MM.1S (cell line): ENCODE data around the gene ZBTB38.

Experiments used
- EZH2 ChIP-seq: fragments of 300-600 bp; sonication (generic); optimal IDR thresholded peaks from 2 replicates; pipeline ENCODE3; 2017; ENCODE audit warnings: low read depth, mild to moderate bottlenecking, antibody characterized with exemption, low read length, mixed read lengths
- EZH2phosphoT487 ChIP-seq: fragments of 300-600 bp; sonication (generic); IDR thresholded peaks from 2 replicates; pipeline ENCODE4 v1.6.1; 2018; ENCODE audit warnings: antibody characterized with exemption, low read length
- TF ChIP-seq, protein P1 (sequence below): fragments of 300-600 bp; sonication (generic); IDR thresholded peaks from 2 replicates; pipeline ENCODE4 v1.5.1; 2016; ENCODE audit warnings: antibody characterized with exemption, low read length, mixed read lengths

DNA sequence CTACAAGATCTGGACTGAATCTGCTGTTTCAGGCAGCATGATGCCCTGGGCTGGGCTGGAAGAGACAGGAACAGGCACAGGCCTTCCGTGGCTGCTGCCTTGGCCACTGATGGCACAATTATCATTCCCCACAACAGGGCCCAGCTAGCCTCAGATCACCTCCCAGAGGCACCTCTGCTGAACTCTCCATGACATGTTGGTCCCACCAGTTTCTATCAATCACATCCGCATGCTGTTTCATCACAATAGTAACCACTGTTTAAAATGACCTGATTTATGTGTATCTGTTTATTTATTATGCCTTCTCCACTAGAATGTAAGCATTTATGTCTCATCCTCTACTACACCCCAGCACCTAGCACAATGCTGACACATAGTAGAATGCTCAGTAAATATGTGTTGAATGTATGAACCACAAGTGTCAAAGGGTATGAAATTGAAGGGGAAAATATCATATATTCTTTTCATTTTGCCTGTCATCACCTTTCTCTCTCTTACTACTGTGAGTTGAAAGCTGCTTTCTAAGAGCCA, 32.7 kb upstream of the ZBTB38 start:
- TF ChIP-seq, protein P1, sequence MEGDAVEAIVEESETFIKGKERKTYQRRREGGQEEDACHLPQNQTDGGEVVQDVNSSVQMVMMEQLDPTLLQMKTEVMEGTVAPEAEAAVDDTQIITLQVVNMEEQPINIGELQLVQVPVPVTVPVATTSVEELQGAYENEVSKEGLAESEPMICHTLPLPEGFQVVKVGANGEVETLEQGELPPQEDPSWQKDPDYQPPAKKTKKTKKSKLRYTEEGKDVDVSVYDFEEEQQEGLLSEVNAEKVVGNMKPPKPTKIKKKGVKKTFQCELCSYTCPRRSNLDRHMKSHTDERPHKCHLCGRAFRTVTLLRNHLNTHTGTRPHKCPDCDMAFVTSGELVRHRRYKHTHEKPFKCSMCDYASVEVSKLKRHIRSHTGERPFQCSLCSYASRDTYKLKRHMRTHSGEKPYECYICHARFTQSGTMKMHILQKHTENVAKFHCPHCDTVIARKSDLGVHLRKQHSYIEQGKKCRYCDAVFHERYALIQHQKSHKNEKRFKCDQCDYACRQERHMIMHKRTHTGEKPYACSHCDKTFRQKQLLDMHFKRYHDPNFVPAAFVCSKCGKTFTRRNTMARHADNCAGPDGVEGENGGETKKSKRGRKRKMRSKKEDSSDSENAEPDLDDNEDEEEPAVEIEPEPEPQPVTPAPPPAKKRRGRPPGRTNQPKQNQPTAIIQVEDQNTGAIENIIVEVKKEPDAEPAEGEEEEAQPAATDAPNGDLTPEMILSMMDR, result no peak
- TF ChIP-seq EZH2 (no peak), EZH2phosphoT487 (no peak)
